K562 (cell line): ENCODE data around the gene LIMS1. TPM values are rescaled to one million over a fixed set of nuclear protein-coding genes. Genes with fewer than 3 reads are reported as not detected.

Experiments used
- CREB1 ChIP-seq, 2 experiments: sonication (generic) in 1 of 2; formaldehyde crosslinking in 1 of 2; IDR thresholded peaks; 2 replicates each; pipeline versions ENCODE4 v1.6.1 to v1.8.0; 2012 to 2022; ENCODE audit warnings: inconsistent platforms in 1 of 2, mild to moderate bottlenecking in 1 of 2, missing genetic modification reagents in 1 of 2, moderate library complexity in 1 of 2
- DIDO1 ChIP-seq: fragments of 450-650 bp; IDR thresholded peaks from 2 replicates; pipeline ENCODE4 v1.6.1; 2016; ENCODE audit warnings: low read depth, missing biosample characterization, missing genetic modification characterization
- EP300 ChIP-seq: IDR thresholded peaks from 2 replicates; pipeline ENCODE4 v1.6.1; 2012; ENCODE audit warnings: low read length, improper control_type of control experiment
- FOXM1 ChIP-seq, 2 experiments: fragments of 450-650 bp in 1 of 2; sonication (generic) in 1 of 2; formaldehyde crosslinking in 1 of 2; IDR thresholded peaks; 2 replicates each; pipeline versions ENCODE4 v1.6.1 to v1.9.0; 2017 to 2022; ENCODE audit warnings: low read depth in 2 of 2, mild to moderate bottlenecking in 2 of 2, missing genetic modification reagents in 1 of 2, moderate library complexity in 1 of 2
- GATAD2A ChIP-seq: fragments of 450-650 bp; IDR thresholded peaks from 2 replicates; pipeline ENCODE4 v1.6.1; 2017
- GATAD2B ChIP-seq: fragments of 450-650 bp; IDR thresholded peaks from 2 replicates; pipeline ENCODE4 v1.6.1; 2017; ENCODE audit warnings: mild to moderate bottlenecking, borderline replicate concordance
- HMG20A ChIP-seq: fragments of 450-650 bp; formaldehyde crosslinking; conservative IDR thresholded peaks from 2 replicates; pipeline ENCODE4 v1.4.0; 2020; ENCODE audit warnings: mild to moderate bottlenecking, mixed read lengths
- HMG20B ChIP-seq: fragments of 250-450 bp; sonication (Bioruptor Pico); IDR thresholded peaks from 2 replicates; pipeline ENCODE4 v1.5.0; 2021; ENCODE audit warnings: mild to moderate bottlenecking
- HOXB6 ChIP-seq: fragments of 250-450 bp; sonication (Bioruptor Pico); IDR thresholded peaks from 2 replicates; pipeline ENCODE4 v1.5.1; 2022; ENCODE audit warnings: mild to moderate bottlenecking, borderline replicate concordance
- ILF3 ChIP-seq: fragments of 450-650 bp; IDR thresholded peaks from 2 replicates; pipeline ENCODE4 v1.6.1; 2018; ENCODE audit warnings: antibody characterized with exemption, mild to moderate bottlenecking, moderate library complexity, borderline replicate concordance
- JUND ChIP-seq, 2 experiments: IDR thresholded peaks; 2 replicates in 1 of 2; 3 replicates in 1 of 2; pipeline ENCODE4 v1.6.1; 2011; ENCODE audit warnings: borderline replicate concordance in 2 of 2, low read depth in 2 of 2, low read length in 2 of 2, improper control_type of control experiment in 1 of 2, missing biosample characterization in 1 of 2, missing genetic modification characterization in 1 of 2, missing genetic modification reagents in 1 of 2
- MECOM ChIP-seq: fragments of 250-450 bp; sonication (Bioruptor Pico); IDR thresholded peaks from 2 replicates; pipeline ENCODE4 v1.8.0; 2022; ENCODE audit warnings: inconsistent platforms
- NFYB ChIP-seq: IDR thresholded peaks from 2 replicates; pipeline ENCODE4 v1.6.1; 2011; ENCODE audit warnings: mild to moderate bottlenecking, moderate library complexity; ENCODE audit not compliant: insufficient read length; ENCODE audit errors: extremely low read depth
- NR3C1 ChIP-seq: sonication (generic); formaldehyde crosslinking; IDR thresholded peaks from 2 replicates; pipeline ENCODE4 v1.8.1; 2022; ENCODE audit warnings: missing genetic modification reagents
- RBM25 ChIP-seq: fragments of 200-400 bp; formaldehyde crosslinking; IDR thresholded peaks from 2 replicates; pipeline ENCODE4 v1.6.1; 2018; ENCODE audit warnings: low read length, low read depth, moderate library complexity; ENCODE audit not compliant: severe bottlenecking
- RHOXF2B ChIP-seq: fragments of 250-450 bp; sonication (Bioruptor Pico); conservative IDR thresholded peaks from 2 replicates; pipeline ENCODE4 v1.5.1; 2021
- SOX6 ChIP-seq: fragments of 450-650 bp; IDR thresholded peaks from 2 replicates; pipeline ENCODE4 v1.6.1; 2014; ENCODE audit warnings: mild to moderate bottlenecking
- STAG1 ChIP-seq: sonication (generic); formaldehyde crosslinking; IDR thresholded peaks from 2 replicates; pipeline ENCODE4 v1.5.0; 2020; ENCODE audit warnings: missing genetic modification reagents, borderline replicate concordance
- TRIM24 ChIP-seq, 2 experiments: fragments of 450-650 bp; IDR thresholded peaks; 2 replicates each; pipeline ENCODE4 v1.6.1; 2016
- U2AF2 ChIP-seq: fragments of 200-400 bp; formaldehyde crosslinking; optimal IDR thresholded peaks from 2 replicates; pipeline ENCODE3; 2017; ENCODE audit warnings: low read depth, mild to moderate bottlenecking, low read length
- ZNF165 ChIP-seq: fragments of 250-450 bp; sonication (Bioruptor Pico); IDR thresholded peaks from 2 replicates; pipeline ENCODE4 v1.4.0; 2020; ENCODE audit warnings: borderline replicate concordance
- ZNF354B ChIP-seq: fragments of 250-450 bp; sonication (Bioruptor Pico); IDR thresholded peaks from 2 replicates; pipeline ENCODE4 v1.4.0; 2020
- ZNF668 ChIP-seq: fragments of 250-450 bp; sonication (Bioruptor Pico); IDR thresholded peaks from 2 replicates; pipeline ENCODE4 v1.8.0; 2022; ENCODE audit warnings: mild to moderate bottlenecking, inconsistent platforms
- polyA plus RNA-seq, 8 experiments: library from polyadenylated mRNA; depleted of rRNA in 4 of 8; stranded (reverse) in 5 of 8; unstranded in 3 of 8; fragments of >200 nt; fragmentation: Nextera tagmentation in 2 of 8; fragmentation: Illumina TruSeq in 1 of 8; extraction: Ambion mirVana in 2 of 8; extraction: Trizol in 1 of 8; gene quantifications; 2 replicates each; pipeline versions ENCODE4 v1.2.1 to v1.2.3, GENCODE V29; 2011 to 2014; ENCODE audit warnings: inconsistent platforms in 1 of 8, missing spikeins in 1 of 8
- total RNA-seq, 7 experiments: library from RNA; depleted of rRNA in 6 of 7; stranded (reverse); fragments of >200 nt in 6 of 7; fragmentation: Illumina TruSeq in 2 of 7; extraction: Trizol in 2 of 7; gene quantifications; 2 replicates each; pipeline versions ENCODE4 v1.2.1 to v1.2.3, GENCODE V29; 2011 to 2021; ENCODE audit warnings: low replicate concordance in 1 of 7
- TF ChIP-seq, protein P1 (sequence below): fragments of 250-450 bp; sonication (Bioruptor Pico); IDR thresholded peaks from 2 replicates; pipeline ENCODE4 v1.5.0; 2020; ENCODE audit warnings: mild to moderate bottlenecking, borderline replicate concordance
- TF ChIP-seq, protein P2 (sequence below): fragments of 250-450 bp; sonication (Bioruptor Pico); IDR thresholded peaks from 2 replicates; pipeline ENCODE4 v1.4.0; 2020; ENCODE audit warnings: mild to moderate bottlenecking, moderate library complexity, borderline replicate concordance

LIMS1 gene
- total and polyA plus RNA-seq, 9 of the 15 experiments (the other 6 are each of a cell fraction or from before 2014, with no cell fraction given), result 52.8 to 134 (median 81.0) TPM

GRCh38 chr2:108621087-108621559 lies 86.9 kb downstream of the LIMS1 start (continued):
- TF ChIP-seq ZNF668 (no peak), HMG20B (no peak), GATAD2A (0 out of 2 replicates have a peak, but pooled peaks have one; percentile 38), ILF3 (no peak), GATAD2B (no peak), RBM25 (no peak), EP300 (0 out of 2 replicates have a peak, but pooled peaks have one; percentile 17), ZNF354B (CRISPR knock-in tag) (no peak), JUND (IDR thresholded peaks at IDR 0.05; ENCODE audit: borderline replicate concordance, low read depth, low read length) (0 out of 2 replicates have a peak, but pooled peaks have one; percentile 54), JUND (tag; IDR thresholded peaks at IDR 0.05; ENCODE audit: borderline replicate concordance, low read depth, low read length) (peak; percentile 23; the same call in 2 of the 3 replicates), SOX6 (peak; percentile 40; the same call in 1 of the 2 replicates), CREB1 (IDR thresholded peaks at IDR 0.05) (no peak), CREB1 (CRISPR knock-in tag; IDR thresholded peaks at IDR 0.05) (no peak), STAG1 (no peak), HMG20A (no peak), NFYB (no peak), RHOXF2B (CRISPR knock-in tag) (no peak), ZNF165 (CRISPR knock-in tag) (no peak), MECOM (CRISPR knock-in tag) (peak; percentile 72), HOXB6 (CRISPR knock-in tag) (no peak), U2AF2 (no peak), DIDO1 (tag) (no peak), NR3C1 (no peak), TRIM24 (IDR thresholded peaks at IDR 0.05) (0 out of 4 replicates have a peak, but pooled peaks of 1 of the 2 experiments have one; percentile 26), FOXM1 (IDR thresholded peaks at IDR 0.05; ENCODE audit: low read depth) (no peak), FOXM1 (CRISPR knock-in tag; IDR thresholded peaks at IDR 0.05; ENCODE audit: low read depth) (no peak)
- TF ChIP-seq, protein P1, sequence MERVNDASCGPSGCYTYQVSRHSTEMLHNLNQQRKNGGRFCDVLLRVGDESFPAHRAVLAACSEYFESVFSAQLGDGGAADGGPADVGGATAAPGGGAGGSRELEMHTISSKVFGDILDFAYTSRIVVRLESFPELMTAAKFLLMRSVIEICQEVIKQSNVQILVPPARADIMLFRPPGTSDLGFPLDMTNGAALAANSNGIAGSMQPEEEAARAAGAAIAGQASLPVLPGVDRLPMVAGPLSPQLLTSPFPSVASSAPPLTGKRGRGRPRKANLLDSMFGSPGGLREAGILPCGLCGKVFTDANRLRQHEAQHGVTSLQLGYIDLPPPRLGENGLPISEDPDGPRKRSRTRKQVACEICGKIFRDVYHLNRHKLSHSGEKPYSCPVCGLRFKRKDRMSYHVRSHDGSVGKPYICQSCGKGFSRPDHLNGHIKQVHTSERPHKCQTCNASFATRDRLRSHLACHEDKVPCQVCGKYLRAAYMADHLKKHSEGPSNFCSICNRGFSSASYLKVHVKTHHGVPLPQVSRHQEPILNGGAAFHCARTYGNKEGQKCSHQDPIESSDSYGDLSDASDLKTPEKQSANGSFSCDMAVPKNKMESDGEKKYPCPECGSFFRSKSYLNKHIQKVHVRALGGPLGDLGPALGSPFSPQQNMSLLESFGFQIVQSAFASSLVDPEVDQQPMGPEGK (CRISPR knock-in tag), result no peak
- TF ChIP-seq, protein P2, sequence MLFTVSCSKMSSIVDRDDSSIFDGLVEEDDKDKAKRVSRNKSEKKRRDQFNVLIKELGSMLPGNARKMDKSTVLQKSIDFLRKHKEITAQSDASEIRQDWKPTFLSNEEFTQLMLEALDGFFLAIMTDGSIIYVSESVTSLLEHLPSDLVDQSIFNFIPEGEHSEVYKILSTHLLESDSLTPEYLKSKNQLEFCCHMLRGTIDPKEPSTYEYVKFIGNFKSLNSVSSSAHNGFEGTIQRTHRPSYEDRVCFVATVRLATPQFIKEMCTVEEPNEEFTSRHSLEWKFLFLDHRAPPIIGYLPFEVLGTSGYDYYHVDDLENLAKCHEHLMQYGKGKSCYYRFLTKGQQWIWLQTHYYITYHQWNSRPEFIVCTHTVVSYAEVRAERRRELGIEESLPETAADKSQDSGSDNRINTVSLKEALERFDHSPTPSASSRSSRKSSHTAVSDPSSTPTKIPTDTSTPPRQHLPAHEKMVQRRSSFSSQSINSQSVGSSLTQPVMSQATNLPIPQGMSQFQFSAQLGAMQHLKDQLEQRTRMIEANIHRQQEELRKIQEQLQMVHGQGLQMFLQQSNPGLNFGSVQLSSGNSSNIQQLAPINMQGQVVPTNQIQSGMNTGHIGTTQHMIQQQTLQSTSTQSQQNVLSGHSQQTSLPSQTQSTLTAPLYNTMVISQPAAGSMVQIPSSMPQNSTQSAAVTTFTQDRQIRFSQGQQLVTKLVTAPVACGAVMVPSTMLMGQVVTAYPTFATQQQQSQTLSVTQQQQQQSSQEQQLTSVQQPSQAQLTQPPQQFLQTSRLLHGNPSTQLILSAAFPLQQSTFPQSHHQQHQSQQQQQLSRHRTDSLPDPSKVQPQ, result no peak
